K562 (cell line): ENCODE measurements around the gene TMEM126A. TPM values are rescaled to one million over a fixed set of nuclear protein-coding genes. Genes with fewer than 3 reads are reported as not detected.

Source experiments
- CBX2 ChIP-seq: fragments of 200-600 bp; sonication (generic); IDR thresholded peaks from one replicate; pipeline ENCODE4 v1.6.1; 2012; ENCODE audit warnings: mild to moderate bottlenecking, low read length, inconsistent platforms; ENCODE audit not compliant: insufficient read depth, poor library complexity, severe bottlenecking
- CEBPG ChIP-seq, 3 experiments: fragments of 200-800 bp in 1 of 3; sonication (Bioruptor generic) in 1 of 3; sonication (generic) in 1 of 3; formaldehyde crosslinking in 1 of 3; IDR thresholded peaks in 2 of 3; conservative IDR thresholded peaks in 1 of 3; 2 replicates each; pipeline versions ENCODE4 v1.6.1 to v1.8.0; 2016 to 2022; ENCODE audit warnings: missing compliant biosample characterization in 2 of 3, missing genetic modification characterization in 2 of 3, mild to moderate bottlenecking in 1 of 3, missing genetic modification reagents in 1 of 3
- DNMT1 ChIP-seq: fragments of 450-650 bp; IDR thresholded peaks from 2 replicates; pipeline ENCODE4 v1.6.1; 2016; ENCODE audit warnings: antibody characterized with exemption, mild to moderate bottlenecking
- E2F1 ChIP-seq: sonication (generic); formaldehyde crosslinking; IDR thresholded peaks from 2 replicates; pipeline ENCODE4 v1.8.1; 2023; ENCODE audit warnings: mild to moderate bottlenecking, missing genetic modification reagents, moderate library complexity
- ETS1 ChIP-seq: conservative IDR thresholded peaks from 2 replicates; pipeline ENCODE4 v1.6.1; 2011; ENCODE audit warnings: low read depth, mild to moderate bottlenecking, low read length; ENCODE audit not compliant: control insufficient read depth
- ETV5 ChIP-seq: sonication (generic); formaldehyde crosslinking; IDR thresholded peaks from 2 replicates; pipeline ENCODE4 v1.4.0; 2020; ENCODE audit warnings: low read depth, mild to moderate bottlenecking, missing genetic modification reagents
- GTF2A2 ChIP-seq: IDR thresholded peaks from 2 replicates; pipeline ENCODE4 v1.6.1; 2016; ENCODE audit warnings: mild to moderate bottlenecking, missing genetic modification characterization, missing compliant biosample characterization
- HDAC6 ChIP-seq: IDR thresholded peaks from 2 replicates; pipeline ENCODE4 v1.6.1; 2012; ENCODE audit warnings: low read depth, mild to moderate bottlenecking, control low read depth, inconsistent platforms, low read length, moderate library complexity
- MIER1 ChIP-seq: fragments of 450-650 bp; IDR thresholded peaks from 2 replicates; pipeline ENCODE4 v1.6.1; 2016; ENCODE audit warnings: antibody characterized with exemption, mild to moderate bottlenecking, low read depth
- NCOR1 ChIP-seq: fragments of 450-650 bp; IDR thresholded peaks from 2 replicates; pipeline ENCODE4 v1.6.1; 2016; ENCODE audit warnings: mild to moderate bottlenecking, moderate library complexity
- YBX1 ChIP-seq: fragments of 450-650 bp; IDR thresholded peaks from 2 replicates; pipeline ENCODE4 v1.7.1; 2016; ENCODE audit warnings: mild to moderate bottlenecking
- ZBTB17 ChIP-seq: fragments of 450-650 bp; formaldehyde crosslinking; IDR thresholded peaks from 2 replicates; pipeline ENCODE4 v1.4.0; 2020; ENCODE audit warnings: mild to moderate bottlenecking
- ZNF431 ChIP-seq: sonication (generic); formaldehyde crosslinking; IDR thresholded peaks from 2 replicates; pipeline ENCODE4 v1.8.0; 2022; ENCODE audit warnings: mild to moderate bottlenecking, missing genetic modification reagents
- ZNF766 ChIP-seq: fragments of 200-800 bp; sonication (Bioruptor generic); conservative IDR thresholded peaks from 2 replicates; pipeline ENCODE4 v1.6.1; 2016; ENCODE audit warnings: missing genetic modification characterization, missing compliant biosample characterization
- polyA plus RNA-seq, 8 experiments: library from polyadenylated mRNA; depleted of rRNA in 4 of 8; stranded (reverse) in 5 of 8; unstranded in 3 of 8; fragments of >200 nt; fragmentation: Nextera tagmentation in 2 of 8; fragmentation: Illumina TruSeq in 1 of 8; extraction: Ambion mirVana in 2 of 8; extraction: Trizol in 1 of 8; gene quantifications; 2 replicates each; pipeline versions ENCODE4 v1.2.1 to v1.2.3, GENCODE V29; 2011 to 2014; ENCODE audit warnings: inconsistent platforms in 1 of 8, missing spikeins in 1 of 8
- total RNA-seq, 7 experiments: library from RNA; depleted of rRNA in 6 of 7; stranded (reverse); fragments of >200 nt in 6 of 7; fragmentation: Illumina TruSeq in 2 of 7; extraction: Trizol in 2 of 7; gene quantifications; 2 replicates each; pipeline versions ENCODE4 v1.2.1 to v1.2.3, GENCODE V29; 2011 to 2021; ENCODE audit warnings: low replicate concordance in 1 of 7
- TF ChIP-seq, protein P1 (sequence below): fragments of 450-650 bp; IDR thresholded peaks from 2 replicates; pipeline ENCODE4 v1.7.1; 2018; ENCODE audit warnings: mild to moderate bottlenecking, low read depth; ENCODE audit not compliant: partially characterized antibody
- TF ChIP-seq, protein P2 (sequence below): fragments of 250-450 bp; sonication (Bioruptor Pico); IDR thresholded peaks from 2 replicates; pipeline ENCODE4 v1.8.0; 2021; ENCODE audit warnings: moderate library complexity, mild to moderate bottlenecking, inconsistent platforms
- TF ChIP-seq, protein P3 (sequence below): sonication (generic); formaldehyde crosslinking; IDR thresholded peaks from 2 replicates; pipeline ENCODE4 v1.8.1; 2023; ENCODE audit warnings: mild to moderate bottlenecking, missing genetic modification reagents

TMEM126A gene
- total and polyA plus RNA-seq, 9 of the 15 experiments (the other 6 are each of a cell fraction or from before 2014, with no cell fraction given): 19.3 to 154 (median 56.3) TPM

DNA sequence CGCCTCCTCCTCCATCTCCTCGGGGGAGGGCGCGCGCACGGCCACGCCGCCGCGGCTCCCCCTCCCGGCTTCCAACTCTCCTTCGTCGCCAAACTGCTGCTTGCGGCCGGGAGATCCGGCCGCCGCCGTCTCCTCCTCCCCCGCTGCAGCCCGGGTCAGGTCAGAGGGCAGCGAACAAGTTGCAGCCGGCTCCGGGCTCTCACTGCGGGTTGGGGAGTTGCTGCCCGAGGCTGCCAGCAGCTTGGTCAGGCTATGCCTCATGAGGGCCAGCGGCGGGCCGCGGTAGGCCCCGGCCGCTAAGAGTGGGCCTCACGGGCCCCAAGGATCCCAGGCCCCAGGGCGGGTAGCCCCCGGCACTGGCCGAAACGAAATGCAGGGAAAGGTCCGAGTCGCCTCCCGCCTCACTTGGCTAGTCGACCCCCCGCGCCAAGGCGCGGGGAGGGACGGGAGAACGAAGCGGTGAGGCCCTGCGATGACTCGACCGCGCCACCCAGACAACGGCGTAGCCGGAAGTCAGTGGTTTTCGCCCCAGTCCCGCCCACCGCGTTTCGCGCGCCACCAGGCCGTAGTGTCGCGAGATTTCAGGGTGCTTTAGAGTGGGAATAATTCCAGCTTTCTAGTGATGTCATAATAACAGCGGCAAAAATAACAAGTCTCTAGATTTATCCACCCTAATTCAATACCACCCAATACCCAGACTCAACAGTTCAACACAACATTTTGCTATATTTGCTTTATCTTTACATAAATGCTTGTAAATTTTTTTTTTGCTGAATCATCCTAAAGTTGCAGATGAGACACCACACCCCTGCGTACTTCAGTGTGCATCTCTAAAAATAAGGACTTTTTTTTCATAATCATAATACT, 17.1 kb downstream of the TMEM126A start, which contains the start of gene CREBZF (continued):
- TF ChIP-seq DNMT1 (no peak), CBX2 (no peak), ZNF766 (no peak; the same call in none of the 2 replicates), ZBTB17 (CRISPR knock-in tag) (no peak; the same call in 1 of the 2 replicates), E2F1 (CRISPR knock-in tag) (peak; percentile 90; the same call in 1 of the 2 replicates), NCOR1 (peak; percentile 53), ZNF431 (CRISPR knock-in tag) (peak; percentile 52; the same call in 1 of the 2 replicates), HDAC6 (no peak), CEBPG (CRISPR knock-in tag; IDR thresholded peaks at IDR 0.05) (0 out of 2 replicates have a peak, but pooled peaks have one; percentile 18), CEBPG (tag; conservative IDR thresholded peaks at IDR 0.05 in 1 of 2, IDR thresholded peaks at IDR 0.05 in 1 of 2) (peak; percentile 36 to 52; a peak in 1 of 4 replicates), MIER1 (no peak), GTF2A2 (no peak), ETV5 (CRISPR knock-in tag) (peak; percentile 88), YBX1 (no peak), ETS1 (0 out of 2 replicates have a peak, but pooled peaks have one; percentile 29)
- TF ChIP-seq, protein P1, sequence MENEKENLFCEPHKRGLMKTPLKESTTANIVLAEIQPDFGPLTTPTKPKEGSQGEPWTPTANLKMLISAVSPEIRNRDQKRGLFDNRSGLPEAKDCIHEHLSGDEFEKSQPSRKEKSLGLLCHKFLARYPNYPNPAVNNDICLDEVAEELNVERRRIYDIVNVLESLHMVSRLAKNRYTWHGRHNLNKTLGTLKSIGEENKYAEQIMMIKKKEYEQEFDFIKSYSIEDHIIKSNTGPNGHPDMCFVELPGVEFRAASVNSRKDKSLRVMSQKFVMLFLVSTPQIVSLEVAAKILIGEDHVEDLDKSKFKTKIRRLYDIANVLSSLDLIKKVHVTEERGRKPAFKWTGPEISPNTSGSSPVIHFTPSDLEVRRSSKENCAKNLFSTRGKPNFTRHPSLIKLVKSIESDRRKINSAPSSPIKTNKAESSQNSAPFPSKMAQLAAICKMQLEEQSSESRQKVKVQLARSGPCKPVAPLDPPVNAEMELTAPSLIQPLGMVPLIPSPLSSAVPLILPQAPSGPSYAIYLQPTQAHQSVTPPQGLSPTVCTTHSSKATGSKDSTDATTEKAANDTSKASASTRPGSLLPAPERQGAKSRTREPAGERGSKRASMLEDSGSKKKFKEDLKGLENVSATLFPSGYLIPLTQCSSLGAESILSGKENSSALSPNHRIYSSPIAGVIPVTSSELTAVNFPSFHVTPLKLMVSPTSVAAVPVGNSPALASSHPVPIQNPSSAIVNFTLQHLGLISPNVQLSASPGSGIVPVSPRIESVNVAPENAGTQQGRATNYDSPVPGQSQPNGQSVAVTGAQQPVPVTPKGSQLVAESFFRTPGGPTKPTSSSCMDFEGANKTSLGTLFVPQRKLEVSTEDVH: peak; percentile 81
- TF ChIP-seq, protein P2, sequence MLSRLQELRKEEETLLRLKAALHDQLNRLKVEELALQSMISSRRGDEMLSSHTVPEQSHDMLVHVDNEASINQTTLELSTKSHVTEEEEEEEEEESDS (CRISPR knock-in tag): no peak
- TF ChIP-seq, protein P3, sequence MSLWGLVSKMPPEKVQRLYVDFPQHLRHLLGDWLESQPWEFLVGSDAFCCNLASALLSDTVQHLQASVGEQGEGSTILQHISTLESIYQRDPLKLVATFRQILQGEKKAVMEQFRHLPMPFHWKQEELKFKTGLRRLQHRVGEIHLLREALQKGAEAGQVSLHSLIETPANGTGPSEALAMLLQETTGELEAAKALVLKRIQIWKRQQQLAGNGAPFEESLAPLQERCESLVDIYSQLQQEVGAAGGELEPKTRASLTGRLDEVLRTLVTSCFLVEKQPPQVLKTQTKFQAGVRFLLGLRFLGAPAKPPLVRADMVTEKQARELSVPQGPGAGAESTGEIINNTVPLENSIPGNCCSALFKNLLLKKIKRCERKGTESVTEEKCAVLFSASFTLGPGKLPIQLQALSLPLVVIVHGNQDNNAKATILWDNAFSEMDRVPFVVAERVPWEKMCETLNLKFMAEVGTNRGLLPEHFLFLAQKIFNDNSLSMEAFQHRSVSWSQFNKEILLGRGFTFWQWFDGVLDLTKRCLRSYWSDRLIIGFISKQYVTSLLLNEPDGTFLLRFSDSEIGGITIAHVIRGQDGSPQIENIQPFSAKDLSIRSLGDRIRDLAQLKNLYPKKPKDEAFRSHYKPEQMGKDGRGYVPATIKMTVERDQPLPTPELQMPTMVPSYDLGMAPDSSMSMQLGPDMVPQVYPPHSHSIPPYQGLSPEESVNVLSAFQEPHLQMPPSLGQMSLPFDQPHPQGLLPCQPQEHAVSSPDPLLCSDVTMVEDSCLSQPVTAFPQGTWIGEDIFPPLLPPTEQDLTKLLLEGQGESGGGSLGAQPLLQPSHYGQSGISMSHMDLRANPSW (CRISPR knock-in tag): no peak
